ENCODE results near the gene OBSCN.

OBSCN gene

DNA sequence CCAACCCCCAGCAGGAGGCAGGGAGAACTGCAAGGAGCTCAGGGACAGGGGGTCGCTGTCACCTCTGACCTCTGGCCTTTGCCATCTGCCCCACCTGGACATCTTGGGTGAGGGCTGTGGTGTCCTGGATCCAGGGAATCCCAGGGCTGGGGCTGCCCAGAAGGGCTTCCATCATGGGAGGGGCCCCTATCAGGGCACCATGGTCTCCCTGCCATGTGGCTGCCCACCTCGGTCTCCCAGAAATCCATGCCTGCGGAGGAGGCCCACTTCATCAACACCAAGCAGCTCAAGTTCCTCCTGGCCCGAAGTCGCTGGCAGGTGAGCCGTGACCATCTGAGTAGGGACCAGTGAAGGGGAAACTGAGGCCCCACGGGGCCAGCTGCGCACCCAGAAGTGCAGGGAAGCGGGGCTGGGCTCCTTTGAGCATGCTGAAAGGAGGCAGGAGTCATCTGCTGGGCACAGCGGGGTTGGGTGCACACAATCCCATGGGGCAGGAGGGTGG, 162.6 kb downstream of the OBSCN start:
- DNase-seq (ENCODE audit: extremely low read depth, low read depth), result no peak
- no peak for TF ChIP-seq CTCF (IDR thresholded peaks at IDR 0.05; ENCODE audit: low read depth, low read length)

- DNase-seq (ENCODE audit: extremely low read depth, low read depth), result no peak
- no peak for TF ChIP-seq CTCF (IDR thresholded peaks at IDR 0.05; ENCODE audit: low read depth, low read length)
Observed at GRCh38 chr1:228370941-228371740, 163.3 kb downstream of the OBSCN start.

GRCh38 chr1:228371741-228372182, 163.9 kb downstream of the OBSCN start:
- no peak for DNase-seq (ENCODE audit: extremely low read depth, low read depth)
- TF ChIP-seq CTCF (IDR thresholded peaks at IDR 0.05; ENCODE audit: low read depth, low read length), result no peak

DNA sequence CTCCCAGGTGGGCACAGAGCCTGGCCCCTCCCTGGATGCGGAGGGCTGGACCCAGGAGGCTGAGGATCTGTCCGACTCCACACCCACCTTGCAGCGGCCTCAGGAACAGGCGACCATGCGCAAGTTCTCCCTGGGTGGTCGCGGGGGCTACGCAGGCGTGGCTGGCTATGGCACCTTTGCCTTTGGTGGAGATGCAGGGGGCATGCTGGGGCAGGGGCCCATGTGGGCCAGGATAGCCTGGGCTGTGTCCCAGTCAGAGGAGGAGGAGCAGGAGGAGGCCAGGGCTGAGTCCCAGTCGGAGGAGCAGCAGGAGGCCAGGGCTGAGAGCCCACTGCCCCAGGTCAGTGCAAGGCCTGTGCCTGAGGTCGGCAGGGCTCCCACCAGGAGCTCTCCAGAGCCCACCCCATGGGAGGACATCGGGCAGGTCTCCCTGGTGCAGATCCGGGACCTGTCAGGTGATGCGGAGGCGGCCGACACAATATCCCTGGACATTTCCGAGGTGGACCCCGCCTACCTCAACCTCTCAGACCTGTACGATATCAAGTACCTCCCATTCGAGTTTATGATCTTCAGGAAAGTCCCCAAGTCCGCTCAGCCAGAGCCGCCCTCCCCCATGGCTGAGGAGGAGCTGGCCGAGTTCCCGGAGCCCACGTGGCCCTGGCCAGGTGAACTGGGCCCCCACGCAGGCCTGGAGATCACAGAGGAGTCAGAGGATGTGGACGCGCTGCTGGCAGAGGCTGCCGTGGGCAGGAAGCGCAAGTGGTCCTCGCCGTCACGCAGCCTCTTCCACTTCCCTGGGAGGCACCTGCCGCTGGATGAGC, 164.5 kb downstream of the OBSCN start:
- DNase-seq (ENCODE audit: extremely low read depth, low read depth), result no peak
- TF ChIP-seq CTCF (IDR thresholded peaks at IDR 0.05; ENCODE audit: low read depth, low read length), result no peak

DNA sequence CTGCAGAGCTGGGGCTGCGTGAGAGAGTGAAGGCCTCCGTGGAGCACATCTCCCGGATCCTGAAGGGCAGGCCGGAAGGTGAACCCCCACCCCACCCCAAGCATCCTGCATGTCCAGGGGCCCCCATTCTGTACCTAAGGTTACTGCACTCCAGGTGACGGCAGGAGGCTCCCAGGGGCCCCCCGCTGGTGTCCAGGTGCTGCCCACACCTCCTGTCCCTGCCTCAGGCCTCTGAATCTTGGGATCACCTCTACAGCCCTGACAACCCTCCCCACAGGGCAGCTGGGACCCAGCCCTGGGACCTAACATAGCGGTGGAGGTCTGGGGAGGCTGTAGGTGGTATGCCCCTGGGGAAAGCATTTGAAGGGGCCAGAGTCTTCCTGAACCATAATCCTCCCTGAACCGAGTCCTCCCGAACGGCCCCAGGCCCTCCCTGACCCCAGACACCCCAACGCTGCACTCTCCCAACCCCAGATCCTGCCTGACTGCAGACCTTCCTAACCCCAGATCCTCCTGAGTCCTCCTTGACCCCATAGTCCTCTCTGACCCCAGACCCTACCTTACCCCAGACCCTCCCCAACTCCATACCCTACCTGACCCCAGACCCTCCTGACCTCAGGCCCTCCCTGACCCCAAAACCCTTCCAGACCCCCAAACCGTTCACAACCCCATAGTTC, 165.3 kb downstream of the OBSCN start:
- no peak for DNase-seq (ENCODE audit: extremely low read depth, low read depth)
- TF ChIP-seq CTCF (IDR thresholded peaks at IDR 0.05; ENCODE audit: low read depth, low read length), result no peak

DNA sequence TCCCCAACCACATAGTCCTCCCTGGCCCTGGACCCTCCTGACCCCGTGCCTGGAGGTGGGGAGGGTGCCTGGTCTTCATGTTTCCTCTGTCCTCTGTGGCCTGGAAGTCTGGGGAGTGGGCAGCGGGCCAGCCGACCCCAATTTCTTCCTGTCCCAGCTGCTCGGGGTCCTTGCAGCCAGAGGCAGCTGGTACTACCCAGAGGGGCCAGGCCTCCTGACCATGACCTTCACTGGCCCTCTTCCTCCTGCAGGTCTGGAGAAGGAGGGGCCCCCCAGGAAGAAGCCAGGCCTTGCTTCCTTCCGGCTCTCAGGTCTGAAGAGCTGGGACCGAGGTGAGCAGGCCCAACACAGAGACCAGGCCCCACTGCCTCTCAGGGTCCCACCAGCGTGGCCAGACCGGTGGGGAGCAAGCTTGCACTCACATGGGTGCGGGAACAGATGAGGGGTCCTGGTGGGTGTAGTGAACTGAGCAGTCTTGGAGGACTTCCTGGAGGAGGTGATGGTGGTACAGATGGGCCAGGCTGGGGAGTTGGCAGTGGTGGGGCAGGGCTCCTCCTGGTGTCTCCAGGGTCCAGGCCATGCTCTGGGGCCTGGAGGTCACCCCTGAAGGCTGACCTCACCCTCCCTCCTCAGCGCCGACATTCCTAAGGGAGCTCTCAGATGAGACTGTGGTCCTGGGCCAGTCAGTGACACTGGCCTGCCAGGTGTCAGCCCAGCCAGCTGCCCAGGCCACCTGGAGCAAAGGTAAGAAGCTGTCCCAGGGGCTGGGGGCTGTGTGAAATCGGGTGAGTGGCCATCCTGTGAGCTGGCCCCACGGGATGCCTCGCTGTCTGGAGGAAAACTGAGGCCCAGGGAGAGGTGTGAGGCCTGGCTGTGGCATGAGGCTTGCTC, 166.1 kb downstream of the OBSCN start:
- TF ChIP-seq CTCF (IDR thresholded peaks at IDR 0.05; ENCODE audit: low read depth, low read length), result no peak
- DNase-seq (ENCODE audit: extremely low read depth, low read depth), result no peak
